Heart left ventricle (tissue), 16 donors: ENCODE data around the gene HDLBP. TPM values are rescaled to one million over a fixed set of nuclear protein-coding genes. Genes with fewer than 3 reads are reported as not detected.
A peak's percentile ranks its signal among the peaks of the same experiment; 100 is the strongest.

Experiments used
- ATAC-seq, 4 donors: fragments of 200-7000 bp; cut with Tn5 transposase; one replicate each; pipeline ENCODE4 v1.9.1; 2020 to 2022; ENCODE audit warnings: moderate library complexity in 4 of 4, mild to moderate bottlenecking in 3 of 4, moderate number of reproducible peaks in 1 of 4
- DNase-seq, 5 donors: peaks; one replicate each; pipeline ENCODE4 v3.0.0-alpha.2; 2020
- H3K27ac ChIP-seq, 12 donors: fragments of 200-600 bp; sonication (generic) in 4 of 12; one replicate each; pipeline versions ENCODE4 v1.5.0 to v1.8.0; 2016 to 2022; ENCODE audit warnings: mild to moderate bottlenecking in 2 of 12
- H3K27me3 ChIP-seq, 9 donors: fragments of 200-600 bp; sonication (generic) in 2 of 9; one replicate each; pipeline versions ENCODE4 v1.5.1 to v1.8.0; 2016 to 2022; ENCODE audit warnings: mild to moderate bottlenecking in 3 of 9
- H3K36me3 ChIP-seq, 9 donors: fragments of 200-600 bp; sonication (generic) in 2 of 9; one replicate each; pipeline versions ENCODE4 v1.5.0 to v1.8.0; 2018 to 2022; ENCODE audit warnings: mild to moderate bottlenecking in 2 of 9
- H3K4me1 ChIP-seq, 12 donors: fragments of 200-600 bp; sonication (generic) in 4 of 12; one replicate each; pipeline versions ENCODE4 v1.5.0 to v1.8.0; 2016 to 2022; ENCODE audit warnings: mild to moderate bottlenecking in 3 of 12
- H3K4me3 ChIP-seq, 12 donors: fragments of 200-600 bp; sonication (generic) in 4 of 12; one replicate each; pipeline versions ENCODE4 v1.5.0 to v1.8.0; 2017 to 2022; ENCODE audit warnings: mild to moderate bottlenecking in 9 of 12, moderate library complexity in 4 of 12
- H3K9me3 ChIP-seq, 12 donors: fragments of 200-600 bp; sonication (generic) in 4 of 12; one replicate each; pipeline versions ENCODE4 v1.5.0 to v1.8.0; 2016 to 2022; ENCODE audit warnings: mild to moderate bottlenecking in 1 of 12
- CTCF ChIP-seq, 12 donors: fragments of 200-600 bp; sonication (generic) in 4 of 12; IDR thresholded peaks; one replicate each; pipeline versions ENCODE4 v1.5.0 to v1.8.0; 2018 to 2022; ENCODE audit warnings: antibody characterized with exemption in 12 of 12, mild to moderate bottlenecking in 5 of 12
- POLR2A ChIP-seq, 2 donors: fragments of 450-650 bp; IDR thresholded peaks; one replicate each; pipeline ENCODE4 v1.6.1; 2017; ENCODE audit warnings: antibody characterized with exemption in 2 of 2, mild to moderate bottlenecking in 2 of 2, moderate library complexity in 2 of 2
- WGBS, 4 donors: extraction: QIAGEN DNeasy Blood & Tissue Kit in 2 of 4; methylation state at CpG; one replicate each; pipeline versions ENCODE4 v1.1.5 to v1.1.7; 2013 to 2018; 5-methylcytosine and 5-hydroxymethylcytosine counted together
- intact Hi-C, 10 donors: fragments of 100-400 bp; cut with DNase I; formaldehyde crosslinking; loops; one replicate each; pipeline versions ENCODE4 v1.11.1 to v1.14.2; 2022
- polyA plus RNA-seq, 2 donors: library from polyadenylated mRNA; stranded (reverse); fragments of 200-250 nt; gene quantifications; one replicate each; pipeline ENCODE4 v1.2.3, GENCODE V29; 2013
- total RNA-seq, 9 donors: library from RNA; depleted of rRNA in 2 of 9; stranded (reverse); fragments of >200 nt in 2 of 9; fragmentation: NEBNext Ultra II Directional in 3 of 9; extraction: Animal tissue kit (Norgen Biotek cat#: 25700) in 3 of 9; gene quantifications; one replicate each; pipeline versions ENCODE4 v1.1.0 to v1.2.4, GENCODE V29; 2016 to 2023
- donor health status: ischemic (EF 13 %, LVEDD 7.1; RV severe dilation, severe dysfunction).
- donor health status: healthy with polysubstance abuse.
- donor health status: DM: no; HTN: yes; CAD: no.
- donor health status: DM: no; HTN: no; CAD: no.
- donor health status: ischemic (EF 25% LVEDD 6.9; RV normal size, moderate dysfunction).
- donor health status: ischemic (EF 25% LVEDD 5.7; RV mildly dilated, moderate dysfunction).
- donor health status: healthy.
- donor health status: DM: yes; HTN: yes; CAD: no.
- donor health status: ischemic (EF 35%, LVEDD 5.7; RV mildly dilated, moderate dysfunction).
- donor health status: nonischemic (EF 11% LVEDD 7.7; RV severe dilation, severe dysfunction).
- donor health status: DM: yes; HTN: yes; CAD: no.
- donor health status: PGD.
- donor health status: ischemic (EF 29% LVEDD 5.4; RV normal size, mild dysfunction).
- donor health status: nonischemic (EF 23%, LVEDD 6.1; RV moderate dilation, normal function).

The HDLBP gene
- total and polyA plus RNA-seq, 11 donors = 220 to 407 (median 343) TPM

GRCh38 chr2:241344925-241345651 lies 29.6 kb upstream of the HDLBP start:
- no peak for TF ChIP-seq POLR2A (IDR thresholded peaks at IDR 0.05)
- Histone ChIP-seq H3K4me1 (peaks cover 0 to 11% (median 0%) of the 10 kb centered on the region in 12 donors), H3K9me3 (no peaks in the 10 kb centered on the region), H3K27me3 (no peaks in the 10 kb centered on the region), H3K27ac (no peak overlapping the region), H3K36me3 (peaks cover 4 to 100% (median 97%) of the 10 kb centered on the region in 9 donors), H3K4me3 (no peak overlapping the region)
- no peak for DNase-seq
- intact Hi-C loops = no loop called here
- no peak for ATAC-seq
- WGBS, 4 donors = 88 to 98% (median 93%) methylated on average over 9 of the region's 9 CpGs

- Histone ChIP-seq H3K36me3 (peaks cover 4 to 95% (median 92%) of the 10 kb centered on the region in 9 donors), H3K4me3 (no peak overlapping the region), H3K4me1 (peaks cover 0 to 22% (median 0%) of the 10 kb centered on the region in 12 donors), H3K27me3 (no peaks in the 10 kb centered on the region), H3K27ac (no peak overlapping the region), H3K9me3 (no peaks in the 10 kb centered on the region)
- ATAC-seq (peak in 1 of 4 donors; percentile 10), DNase-seq (no peak)
- intact Hi-C loops = no loop called here
- WGBS, 4 donors = 83 to 91% (median 86%) methylated on average over 3 of the region's 3 CpGs
- no peak for TF ChIP-seq POLR2A (IDR thresholded peaks at IDR 0.05)
- TF ChIP-seq CTCF (IDR thresholded peaks at IDR 0.05) = no peak
These were observed 25.2 kb upstream of the HDLBP start for GRCh38 chr2:241340631-241341163.

GRCh38 chr2:241339839-241340630 lies 24.6 kb upstream of the HDLBP start:
- WGBS, 4 donors = 47 to 61% (median 55%) methylated on average over 8 of the region's 8 CpGs
- ATAC-seq = no peak
- peaks cover 4 to 95% (median 92%) of the 10 kb centered on the region in 9 donors for H3K36me3 ChIP-seq
- no peaks in the 10 kb centered on the region for H3K9me3 ChIP-seq
- no peak for DNase-seq
- intact Hi-C loops = no loop called here
- no peak overlapping the region for H3K4me3 ChIP-seq
- peak overlapping the region in 1 of 12 donors; percentile 6 for H3K27ac ChIP-seq
- peaks cover 0 to 22% (median 0%) of the 10 kb centered on the region in 12 donors for H3K4me1 ChIP-seq
- no peaks in the 10 kb centered on the region for H3K27me3 ChIP-seq
- TF ChIP-seq CTCF (IDR thresholded peaks at IDR 0.05) (no peak), POLR2A (IDR thresholded peaks at IDR 0.05) (no peak)

GRCh38 chr2:241334813-241335212 lies 19.3 kb upstream of the HDLBP start:
- Histone ChIP-seq H3K36me3 (peaks cover 0 to 82% (median 59%) of the 10 kb centered on the region in 9 donors), H3K27me3 (no peaks in the 10 kb centered on the region), H3K4me3 (no peak overlapping the region), H3K27ac (no peak overlapping the region), H3K9me3 (no peaks in the 10 kb centered on the region), H3K4me1 (peaks cover 0 to 8% (median 0%) of the 10 kb centered on the region in 12 donors)
- intact Hi-C loops = no loop called here
- TF ChIP-seq POLR2A (IDR thresholded peaks at IDR 0.05) (no peak), CTCF (IDR thresholded peaks at IDR 0.05) (no peak)
- DNase-seq (no peak), ATAC-seq (no peak)
- WGBS, 4 donors = 83 to 93% (median 90%) methylated on average over 2 of the region's 2 CpGs
